B cell (primary cell): Measurements from ENCODE around the gene SFXN2. TPM values are rescaled to one million over a fixed set of nuclear protein-coding genes. Genes with fewer than 3 reads are reported as not detected.
A peak's percentile ranks its signal among the peaks of the same experiment; 100 is the strongest.

ENCODE experiments used
- ATAC-seq: fragments of 200-7000 bp; cut with Tn5 transposase; one replicate; pipeline ENCODE4 v1.10.0; 2021; ENCODE audit warnings: low read depth, mild to moderate bottlenecking, moderate number of reproducible peaks, moderate library complexity
- CTCF ChIA-PET: fragments of 350-600 bp; sonication (Branson Sonifier 250); formaldehyde crosslinking; loops from one replicate; lab custom pipeline; 2021; ENCODE audit warnings: antibody characterized with exemption, inconsistent platforms; lab: Charles Lee
- POLR2A ChIA-PET: fragments of 350-600 bp; sonication (Branson Sonifier 250); formaldehyde crosslinking; loops from one replicate; lab custom pipeline; 2021; ENCODE audit warnings: antibody characterized with exemption; lab: Charles Lee
- DNase-seq: peaks from one replicate; pipeline ENCODE4 v3.0.0; 2013
- H2AFZ ChIP-seq: 2 replicates; pipeline ENCODE4 v1.6.1; 2012; ENCODE audit warnings: mild to moderate bottlenecking, low read depth, low read length; ENCODE audit not compliant: insufficient read depth, poor library complexity, severe bottlenecking
- H3K27ac ChIP-seq, 2 donors: 1 replicate in 1 of 2; 2 replicates in 1 of 2; pipeline ENCODE4 v1.5.1; 2012 to 2013; ENCODE audit warnings: low read length in 2 of 2, mild to moderate bottlenecking in 2 of 2, moderate library complexity in 1 of 2
- H3K27me3 ChIP-seq, 4 experiments: fragments of 200-600 bp in 1 of 4; sonication (generic) in 1 of 4; replicated peaks in 1 of 4; 1 replicate in 2 of 4; 2 replicates in 2 of 4; pipeline versions ENCODE4 v1.6.1 to v1.7.0; 2013 to 2016; ENCODE audit warnings: low read length in 3 of 4, mild to moderate bottlenecking in 2 of 4, mixed read lengths in 1 of 4, moderate library complexity in 1 of 4; ENCODE audit not compliant: insufficient read depth in 4 of 4, control insufficient read depth in 3 of 4; ENCODE audit errors: control extremely low read depth in 1 of 4
- H3K36me3 ChIP-seq, 2 experiments: replicated peaks in 1 of 2; 1 replicate in 1 of 2; 2 replicates in 1 of 2; pipeline versions ENCODE4 v1.6.1 to v1.7.1; 2013; ENCODE audit warnings: low read length in 1 of 2; ENCODE audit not compliant: insufficient read depth in 2 of 2, control insufficient read depth in 1 of 2; ENCODE audit errors: control extremely low read depth in 1 of 2, extremely low read depth in 1 of 2
- H3K4me1 ChIP-seq, 2 donors: fragments of 200-600 bp in 1 of 2; sonication (generic) in 1 of 2; 1 replicate in 1 of 2; 2 replicates in 1 of 2; pipeline versions ENCODE4 v1.5.1 to v1.6.1; 2013 to 2017; ENCODE audit warnings: low read length in 2 of 2; ENCODE audit not compliant: control insufficient read depth in 2 of 2, insufficient read depth in 2 of 2
- H3K4me2 ChIP-seq: replicated peaks from 2 replicates; pipeline ENCODE3; 2012; ENCODE audit warnings: mild to moderate bottlenecking, low read depth, low read length; ENCODE audit not compliant: poor library complexity, severe bottlenecking
- H3K4me3 ChIP-seq, 5 experiments: fragments of 200-600 bp in 1 of 5; sonication (generic) in 1 of 5; 1 replicate in 3 of 5; 2 replicates in 2 of 5; pipeline versions ENCODE4 v1.5.1 to v1.7.0; 2011 to 2016; ENCODE audit warnings: low read length in 4 of 5, mild to moderate bottlenecking in 4 of 5, low read depth in 2 of 5, control low read depth in 1 of 5, moderate library complexity in 1 of 5; ENCODE audit not compliant: insufficient read depth in 1 of 5; ENCODE audit errors: control extremely low read depth in 1 of 5, extremely low read depth in 1 of 5
- H3K79me2 ChIP-seq: fragments of 200-600 bp; sonication (generic); one replicate; pipeline ENCODE4 v1.6.0; 2016; ENCODE audit warnings: low read length; ENCODE audit not compliant: control insufficient read depth, insufficient read depth
- H3K9ac ChIP-seq: fragments of 200-600 bp; sonication (generic); 2 replicates; pipeline ENCODE4 v1.6.1; 2017; ENCODE audit warnings: mild to moderate bottlenecking, low read length, moderate library complexity
- H3K9me3 ChIP-seq, 3 donors: one replicate each; pipeline versions ENCODE4 v1.6.1 to v1.7.1; 2013; ENCODE audit warnings: low read length in 2 of 3; ENCODE audit not compliant: control insufficient read depth in 2 of 3, insufficient read depth in 1 of 3; ENCODE audit errors: control extremely low read depth in 1 of 3
- H4K20me1 ChIP-seq: 2 replicates; pipeline ENCODE4 v1.6.0; 2012; ENCODE audit warnings: mild to moderate bottlenecking, low read length; ENCODE audit not compliant: insufficient read depth, control insufficient read depth, poor library complexity, severe bottlenecking
- H3K27ac Mint-ChIP-seq: one replicate; pipeline ENCODE4 v1.8.0; 2021; ENCODE audit warnings: mixed read lengths
- H3K27me3 Mint-ChIP-seq: one replicate; pipeline ENCODE4 v1.8.0; 2021; ENCODE audit warnings: mixed read lengths
- H3K4me1 Mint-ChIP-seq: one replicate; pipeline ENCODE4 v1.8.0; 2021; ENCODE audit warnings: mixed read lengths
- H3K4me3 Mint-ChIP-seq: one replicate; pipeline ENCODE4 v1.8.0; 2021; ENCODE audit warnings: mixed read lengths
- H3K9me3 Mint-ChIP-seq: one replicate; pipeline ENCODE4 v1.8.0; 2022; ENCODE audit warnings: mixed read lengths; ENCODE audit not compliant: insufficient read depth
- CTCF ChIP-seq: fragments of 200-600 bp; IDR thresholded peaks from one replicate; pipeline ENCODE4 v1.8.0; 2022; ENCODE audit warnings: antibody characterized with exemption, mild to moderate bottlenecking
- EZH2 ChIP-seq: IDR thresholded peaks from 2 replicates; pipeline ENCODE4 v1.6.1; 2012; ENCODE audit warnings: borderline replicate concordance, low read depth, mild to moderate bottlenecking, moderate library complexity, low read length; ENCODE audit not compliant: insufficient read depth, poor library complexity, severe bottlenecking
- WGBS: methylation state at CpG from one replicate; pipeline ENCODE4 v1.1.5; 2013; ENCODE audit warnings: missing lambda C conversion rate; ENCODE audit not compliant: insufficient coverage; 5-methylcytosine and 5-hydroxymethylcytosine counted together
- intact Hi-C: fragments of 100-400 bp; cut with micrococcal nuclease; formaldehyde crosslinking; loops from one replicate; pipeline ENCODE4 v1.10.0; 2022
- polyA plus RNA-seq: library from polyadenylated mRNA; depleted of rRNA; stranded (reverse); fragments of >200 nt; gene quantifications from 2 replicates; pipeline ENCODE4 v1.2.3, GENCODE V29; 2012
- total RNA-seq, 2 donors: library from RNA; stranded (reverse); fragments of 120-200 nt in 1 of 2; gene quantifications; 1 replicate in 1 of 2; 2 replicates in 1 of 2; pipeline versions ENCODE4 v1.2.3 to v1.2.4, GENCODE V29; 2013 to 2022

Gene SFXN2
- total and polyA plus RNA-seq, 2 donors (not counting 1 experiment from before 2014, with no cell fraction given), result 8.1 to 23.5 TPM

GRCh38 chr10:102705531-102705930 is 8.9 kb upstream of the SFXN2 start:
- no peaks in the 10 kb centered on the region for H3K9me3 Mint-ChIP-seq
- Histone ChIP-seq H3K79me2 (peaks cover 33% of the 10 kb centered on the region), H3K4me1 (peaks cover 0 to 7% of the 10 kb centered on the region in 2 donors), H3K36me3 (no peaks in the 10 kb centered on the region), H2AFZ (no peak overlapping the region), H4K20me1 (no peaks in the 10 kb centered on the region), H3K27me3 (no peaks in the 10 kb centered on the region), H3K4me2 (no peak overlapping the region), H3K27ac (no peak overlapping the region), H3K4me3 (no peak overlapping the region), H3K9me3 (no peaks in the 10 kb centered on the region), H3K9ac (no peak overlapping the region)
- intact Hi-C loops, result no loop called here
- no peak for ATAC-seq
- ChIA-PET CTCF (interaction anchor here (0.9 kb wide), 1 partner anchor 9 kb away, joined by 3 read pairs; the partner anchor contains the start of genes ARL3 and SFXN2), POLR2A (no interaction called here)
- 0% methylated on average over 1 of the region's 2 CpGs for WGBS
- DNase-seq, result no peak
- H3K27ac Mint-ChIP-seq, result no peak overlapping the region
- no peaks in the 10 kb centered on the region for H3K4me1 Mint-ChIP-seq
- H3K27me3 Mint-ChIP-seq, result no peaks in the 10 kb centered on the region
- TF ChIP-seq CTCF, result no peak
- no peak for TF ChIP-seq EZH2
- H3K4me3 Mint-ChIP-seq, result no peak overlapping the region

- no CpG with 5 or more reads among the region's 4 CpGs for WGBS
- POLR2A ChIA-PET, result no interaction called here
- Mint-ChIP-seq H3K27ac (no peak overlapping the region), H3K4me1 (peaks cover 27% of the 10 kb centered on the region), H3K27me3 (no peaks in the 10 kb centered on the region), H3K4me3 (no peak overlapping the region), H3K9me3 (no peaks in the 10 kb centered on the region)
- intact Hi-C loops, result loop anchor here (5.0 kb wide), 4 partner anchors 33 to 893 kb away; partner anchors contain the start of genes GBF1, NOLC1 and OGA
- DNase-seq, result no peak
- no peaks in the 10 kb centered on the region for H4K20me1 ChIP-seq
- CTCF ChIA-PET, result interaction anchor here (0.6 to 6.0 kb wide), 6 partner anchors 10 to 191 kb away, joined by 3 to 38 read pairs (median 3); no protein-coding TSS in a partner anchor
- peak overlapping the region; percentile 9 for H2AFZ ChIP-seq
- H3K79me2 ChIP-seq, result peaks cover 56% of the 10 kb centered on the region
- TF ChIP-seq EZH2 (no peak), CTCF (no peak)
- no peak overlapping the region for H3K4me2 ChIP-seq
- H3K36me3 ChIP-seq, result no peaks in the 10 kb centered on the region
- peak overlapping the region in 1 of 2 donors; percentile 38 for H3K27ac ChIP-seq
- H3K4me1 ChIP-seq, result peaks cover 16 to 21% of the 10 kb centered on the region in 2 donors
- no peak overlapping the region for H3K4me3 ChIP-seq
- no peak overlapping the region for H3K9ac ChIP-seq
- H3K9me3 ChIP-seq, result no peaks in the 10 kb centered on the region
- H3K27me3 ChIP-seq, result no peaks in the 10 kb centered on the region
- no peak for ATAC-seq
These were observed 3.8 kb upstream of the SFXN2 start for GRCh38 chr10:102710609-102711008.
